GM18951 (cell line): ENCODE results near the gene ARHGEF10L.

Experiments
- POLR2A ChIP-seq: IDR thresholded peaks from 4 replicates; pipeline ENCODE4 v1.6.1; 2011; ENCODE audit warnings: mild to moderate bottlenecking; ENCODE audit not compliant: insufficient read length, insufficient read depth; ENCODE audit errors: extremely low read depth
- in situ Hi-C: fragments of 300-500 bp; cut with MboI; formaldehyde crosslinking; loops from one replicate; pipeline ENCODE4 v1.12.0; 2022; ENCODE audit warnings: low sequenced_read_pairs, mixed read lengths, inconsistent platforms; ENCODE audit not compliant: unreplicated experiment

The ARHGEF10L gene

GRCh38 chr1:17700945-17701810, 161.7 kb downstream of the ARHGEF10L start:
- in situ Hi-C loops, result no loop called here
- TF ChIP-seq POLR2A, result no peak

- TF ChIP-seq POLR2A, result no peak
- in situ Hi-C loops, result no loop called here
Measured at GRCh38 chr1:17704176-17704575, 164.7 kb downstream of the ARHGEF10L start.

GRCh38 chr1:17706445-17706844, 166.9 kb downstream of the ARHGEF10L start:
- TF ChIP-seq POLR2A, result no peak
- in situ Hi-C loops, result no loop called here

- in situ Hi-C loops, result no loop called here
- no peak for TF ChIP-seq POLR2A
Measured at GRCh38 chr1:17709981-17710380, 170.5 kb downstream of the ARHGEF10L start.

GRCh38 chr1:17710889-17711576, 171.5 kb downstream of the ARHGEF10L start:
- in situ Hi-C loops, result no loop called here
- TF ChIP-seq POLR2A, result no peak

- in situ Hi-C loops, result no loop called here
- TF ChIP-seq POLR2A, result no peak
Measured at GRCh38 chr1:17711577-17711910, 172.0 kb downstream of the ARHGEF10L start.

- in situ Hi-C loops, result no loop called here
- no peak for TF ChIP-seq POLR2A
Measured at GRCh38 chr1:17711941-17712340, 172.4 kb downstream of the ARHGEF10L start.

- in situ Hi-C loops, result no loop called here
- no peak for TF ChIP-seq POLR2A
Measured at GRCh38 chr1:17713993-17714392, 174.5 kb downstream of the ARHGEF10L start.

GRCh38 chr1:17717594-17718535, 178.4 kb downstream of the ARHGEF10L start:
- no peak for TF ChIP-seq POLR2A
- in situ Hi-C loops, result no loop called here

GRCh38 chr1:17719874-17720273, 180.4 kb downstream of the ARHGEF10L start:
- no peak for TF ChIP-seq POLR2A
- in situ Hi-C loops, result no loop called here

- no peak for TF ChIP-seq POLR2A
- in situ Hi-C loops, result no loop called here
Measured at GRCh38 chr1:17721444-17721843, 181.9 kb downstream of the ARHGEF10L start.

GRCh38 chr1:17723684-17724083, 184.2 kb downstream of the ARHGEF10L start:
- TF ChIP-seq POLR2A, result no peak
- in situ Hi-C loops, result no loop called here

GRCh38 chr1:17724150-17724549, 184.7 kb downstream of the ARHGEF10L start:
- in situ Hi-C loops, result no loop called here
- no peak for TF ChIP-seq POLR2A
